Stimulated activated CD4-positive, alpha-beta T cell treated with anti-CD3 and anti-CD28 coated beads, Interleukin-12 subunit alpha, Interleukin-12 subunit beta, amount 100 ng/mL, for 24 hours (primary cell): ENCODE results near the gene TRAPPC14.

Experiments used
- DNase-seq, 2 experiments: peaks; one replicate each; pipeline ENCODE4 v3.0.0-alpha.2; 2020; ENCODE audit warnings: low read depth in 2 of 2

TRAPPC14 gene

DNA sequence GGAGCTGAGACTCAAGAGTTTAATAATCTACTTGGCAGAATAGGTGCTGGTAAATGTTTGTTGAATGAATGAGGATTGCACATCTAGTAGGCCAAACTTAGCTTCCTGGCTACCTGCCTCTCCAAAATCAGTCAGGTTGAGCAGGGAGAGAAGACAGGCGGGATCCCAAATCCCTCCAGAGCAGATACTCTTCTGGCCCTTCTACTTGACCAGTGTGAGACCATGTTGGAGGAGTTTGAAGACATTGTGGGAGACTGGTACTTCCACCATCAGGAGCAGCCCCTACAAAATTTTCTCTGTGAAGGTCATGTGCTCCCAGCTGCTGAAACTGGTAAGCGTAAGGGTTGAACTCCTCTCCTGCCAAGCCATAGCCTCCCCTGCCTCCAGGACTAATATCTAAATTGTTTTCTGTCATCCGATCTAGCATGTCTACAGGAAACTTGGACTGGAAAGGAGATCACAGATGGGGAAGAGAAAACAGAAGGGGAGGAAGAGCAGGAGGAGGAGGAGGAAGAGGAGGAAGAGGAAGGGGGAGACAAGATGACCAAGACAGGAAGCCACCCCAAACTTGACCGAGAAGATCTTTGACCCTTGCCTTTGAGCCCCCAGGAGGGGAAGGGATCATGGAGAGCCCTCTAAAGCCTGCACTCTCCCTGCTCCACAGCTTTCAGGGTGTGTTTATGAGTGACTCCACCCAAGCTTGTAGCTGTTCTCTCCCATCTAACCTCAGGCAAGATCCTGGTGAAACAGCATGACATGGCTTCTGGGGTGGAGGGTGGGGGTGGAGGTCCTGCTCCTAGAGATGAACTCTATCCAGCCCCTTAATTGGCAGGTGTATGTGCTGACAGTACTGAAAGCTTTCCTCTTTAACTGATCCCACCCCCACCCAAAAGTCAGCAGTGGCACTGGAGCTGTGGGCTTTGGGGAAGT is 34.0 kb downstream of the TRAPPC14 start:
- DNase-seq: no peak

DNA sequence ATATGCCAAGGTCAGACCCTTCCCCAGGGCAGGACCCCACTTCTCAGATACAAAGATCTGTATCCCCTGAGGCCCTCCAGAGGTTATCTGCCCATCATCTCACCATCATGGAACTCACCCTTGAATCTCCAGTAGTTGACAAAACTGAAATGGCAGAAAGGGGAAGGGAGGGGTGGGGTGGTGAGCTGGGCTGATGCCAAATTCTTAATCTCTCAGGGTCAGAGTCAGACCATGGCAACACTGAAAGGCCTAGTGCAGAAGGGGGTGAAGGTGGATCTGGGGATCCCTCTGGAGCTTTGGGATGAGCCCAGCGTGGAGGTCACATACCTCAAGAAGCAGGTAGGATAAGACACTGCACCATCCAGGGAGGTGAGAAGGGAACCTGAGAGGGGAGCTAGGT is 36.0 kb downstream of the TRAPPC14 start:
- DNase-seq: no peak

DNA sequence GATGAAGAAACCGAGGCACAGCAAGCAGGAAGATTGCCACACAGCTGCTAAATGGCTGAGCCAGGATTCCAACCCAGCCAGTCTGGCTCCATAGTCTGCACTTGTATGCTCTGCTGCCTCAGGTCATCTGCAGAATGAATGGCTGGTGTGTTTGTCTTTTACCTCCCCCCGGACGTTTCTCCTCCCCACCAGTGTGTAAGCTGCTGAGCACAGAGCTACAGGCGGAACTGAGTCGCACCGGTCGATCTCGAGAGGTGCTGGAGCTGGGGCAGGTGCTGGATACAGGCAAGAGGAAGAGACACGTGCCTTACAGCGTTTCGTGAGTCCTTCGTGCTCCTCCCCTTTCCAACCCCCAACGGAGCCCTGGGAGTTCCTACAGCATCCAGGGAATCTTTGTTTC is 36.5 kb downstream of the TRAPPC14 start:
- DNase-seq: no peak

DNA sequence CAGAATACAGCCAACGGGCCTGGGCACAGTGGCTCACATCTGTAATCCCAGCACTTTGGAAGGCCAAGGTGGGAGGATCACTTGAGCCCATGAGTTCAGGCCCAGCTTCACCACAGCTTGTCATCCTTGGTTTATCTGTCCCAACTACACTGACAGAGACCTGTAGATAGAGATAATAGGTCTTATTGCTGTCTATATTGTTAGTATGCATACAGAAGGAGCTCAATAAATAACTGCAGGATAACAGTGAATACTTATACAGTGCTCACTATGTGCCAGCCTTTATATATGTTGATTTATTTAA is 37.8 kb downstream of the TRAPPC14 start:
- DNase-seq: no peak

DNA sequence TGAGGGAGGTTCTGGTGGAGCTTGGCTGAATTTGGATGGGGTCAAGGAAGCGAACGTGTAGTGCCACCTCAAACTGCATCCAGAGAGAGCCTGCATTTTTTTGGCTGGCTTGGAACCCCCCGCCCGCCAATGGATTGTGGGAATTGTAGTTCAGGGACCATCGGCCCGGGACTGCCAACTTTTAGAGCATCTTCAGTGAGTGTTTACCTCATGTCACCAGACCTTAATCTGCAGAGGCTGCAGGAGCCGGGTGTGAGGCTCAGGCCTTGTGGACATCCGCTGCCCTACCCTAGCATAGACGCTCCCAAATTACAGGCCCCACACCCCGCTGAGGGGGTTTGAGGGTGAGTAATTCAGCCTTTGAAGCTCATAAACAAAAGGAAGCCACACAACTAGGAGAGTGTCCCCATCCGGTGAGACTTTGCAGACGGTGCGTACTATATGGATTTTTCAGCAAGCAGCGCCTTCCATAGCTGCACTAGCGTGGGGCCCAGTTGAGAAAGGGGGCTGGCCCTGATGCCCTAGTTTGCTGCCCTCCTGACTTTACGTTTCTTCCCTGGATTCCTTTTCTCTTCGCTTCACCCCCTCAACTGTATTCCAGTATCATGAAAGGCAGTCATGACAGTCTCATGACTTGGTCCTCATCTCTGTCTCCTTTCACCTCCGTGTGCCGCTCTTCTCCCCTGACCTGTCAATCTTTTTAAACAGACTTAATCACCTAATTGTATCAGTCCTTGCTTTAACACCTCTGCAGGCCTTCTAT is 38.4 kb downstream of the TRAPPC14 start:
- peak; percentile 54 to 59 for DNase-seq

DNA sequence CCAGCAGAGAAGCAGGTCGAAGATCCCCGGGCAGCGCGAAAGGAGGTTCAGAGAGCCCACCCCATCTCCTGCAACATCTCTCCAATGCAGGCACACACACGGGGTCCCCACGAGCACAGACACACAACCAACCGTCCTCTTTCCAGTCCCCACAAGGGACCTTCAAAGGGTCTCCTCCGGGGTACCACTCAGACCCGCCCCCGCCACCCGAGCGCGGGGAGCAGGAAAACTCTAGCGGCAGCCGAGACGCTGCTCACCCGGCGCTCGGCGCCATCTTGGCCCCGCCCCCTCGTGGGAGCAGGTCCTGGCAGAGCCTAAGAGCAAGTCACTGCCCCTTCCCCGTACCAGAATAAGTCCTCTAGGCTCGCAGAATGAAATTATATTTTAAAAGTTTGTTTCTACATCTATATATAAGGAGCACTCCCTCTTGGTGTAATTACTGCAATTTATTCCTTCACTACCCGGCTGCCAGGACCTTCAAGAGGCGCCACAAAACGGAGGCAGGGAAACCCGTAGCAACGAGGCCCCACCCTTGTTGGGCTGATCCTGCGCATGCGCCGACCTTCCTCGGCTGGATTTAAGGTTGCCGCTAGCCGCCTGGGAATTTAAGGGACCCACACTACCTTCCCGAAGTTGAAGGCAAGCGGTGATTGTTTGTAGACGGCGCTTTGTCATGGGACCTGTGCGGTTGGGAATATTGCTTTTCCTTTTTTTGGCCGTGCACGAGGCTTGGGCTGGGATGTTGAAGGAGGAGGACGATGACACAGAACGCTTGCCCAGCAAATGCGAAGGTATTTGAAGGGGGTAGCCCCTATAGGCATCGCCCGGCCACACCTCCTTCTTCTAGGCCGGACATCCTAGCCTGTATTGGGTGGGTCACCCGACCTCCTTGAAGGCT is 39.2 kb downstream of the TRAPPC14 start, which contains the start of the genes CNPY4 and TAF6:
TSS of gene CNPY4 (plus strand) at position 563 of the 898 bp plus-strand sequence. CDS start at position 674, 111 bp downstream.
TSS of gene TAF6 (minus strand) at position 287 of the 898 bp plus-strand sequence. CDS start 5,149 bp downstream, outside the sequence.
- peak; percentile 91 to 95 for DNase-seq

DNA sequence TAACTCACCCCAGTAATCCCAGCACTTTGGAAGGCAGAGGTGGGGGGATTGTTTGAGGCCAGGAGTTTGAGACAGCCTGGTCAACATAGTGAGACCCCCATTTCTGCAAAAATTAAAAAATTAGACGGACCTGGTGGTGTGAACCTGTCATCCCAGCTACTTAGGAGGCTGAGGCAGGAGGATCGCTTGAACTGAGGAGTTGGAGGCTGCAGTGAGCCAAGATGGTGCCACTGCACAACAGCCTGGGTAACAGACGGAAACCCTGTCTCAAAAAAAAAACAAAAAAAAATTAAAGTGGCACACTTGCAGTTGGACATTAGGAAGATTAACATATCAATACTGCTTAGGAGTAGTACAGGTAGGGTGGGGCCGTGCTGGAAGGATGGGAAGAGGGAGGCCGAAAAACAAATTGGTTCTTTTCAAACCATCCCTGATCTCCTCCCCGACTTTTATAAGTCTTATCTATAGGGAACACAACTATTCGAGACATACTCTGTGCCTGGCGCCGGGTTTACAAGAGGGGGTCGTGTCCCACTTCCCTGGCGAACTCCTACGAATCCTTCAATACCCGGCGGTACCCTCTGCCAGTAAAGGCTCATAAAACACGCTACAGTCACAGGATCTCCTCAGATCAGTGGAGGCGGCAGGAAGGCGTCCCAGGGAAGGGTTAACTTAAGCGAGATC is 40.0 kb downstream of the TRAPPC14 start:
- DNase-seq: no peak

DNA sequence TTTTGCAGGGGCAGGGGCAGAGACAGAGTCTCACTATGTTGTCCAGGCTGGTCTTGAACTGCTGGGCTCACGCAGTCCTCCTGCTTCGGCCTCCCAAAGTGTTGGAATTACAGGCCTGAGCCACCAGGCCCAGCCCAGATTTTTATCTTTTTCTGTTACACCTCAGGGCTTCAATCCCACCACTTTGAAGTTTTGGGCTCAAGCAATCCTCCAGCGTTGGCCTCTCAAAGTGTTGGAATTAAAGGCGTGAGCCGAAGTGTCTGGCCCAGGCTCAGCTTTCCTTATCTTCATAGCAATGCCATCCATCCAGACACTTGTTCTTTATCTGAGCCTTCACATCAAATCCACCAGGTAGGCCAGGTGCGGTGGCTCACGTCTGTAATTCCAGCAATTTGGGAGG is 43.5 kb downstream of the TRAPPC14 start:
- no peak for DNase-seq

DNA sequence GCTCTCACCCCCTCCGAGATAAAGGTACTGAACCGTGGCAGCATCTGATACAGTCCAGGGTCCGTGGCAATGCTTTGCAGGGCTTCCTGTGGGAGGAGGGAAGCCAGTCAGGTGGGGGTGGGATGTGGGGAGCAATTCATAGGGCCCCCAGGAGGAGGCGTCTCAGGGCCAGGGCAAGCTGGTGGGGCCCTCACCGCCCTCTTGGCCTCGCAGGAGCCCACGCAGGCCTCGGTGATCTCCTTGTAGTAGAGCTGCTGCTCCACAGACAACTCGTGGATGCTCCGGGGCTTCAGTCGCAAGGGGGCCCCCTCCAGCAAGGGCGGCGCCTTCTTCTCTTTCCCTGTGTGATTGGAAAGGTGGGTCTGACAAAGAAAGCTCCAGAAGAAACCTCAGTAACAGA is 46.6 kb downstream of the TRAPPC14 start:
- DNase-seq: no peak

DNA sequence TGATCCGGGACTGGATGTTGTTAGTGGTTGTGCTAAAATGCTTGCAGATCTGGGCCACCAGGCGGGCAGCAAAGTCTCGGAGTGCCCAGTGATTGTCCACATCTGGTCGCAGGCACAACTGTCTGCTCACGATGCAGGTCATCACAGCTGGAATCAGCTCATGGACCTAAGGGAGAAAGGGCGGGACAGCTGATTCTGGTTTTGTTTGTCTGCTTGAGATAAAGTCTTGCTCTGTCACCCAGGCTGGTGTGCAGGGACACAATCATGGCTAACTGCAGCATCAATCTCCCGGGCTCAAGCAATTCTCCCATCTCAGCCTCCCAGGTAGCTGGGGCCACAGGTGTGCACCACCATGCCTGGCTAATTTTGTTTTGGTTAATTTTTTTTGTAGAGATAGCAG is 47.4 kb downstream of the TRAPPC14 start:
- DNase-seq: no peak

DNA sequence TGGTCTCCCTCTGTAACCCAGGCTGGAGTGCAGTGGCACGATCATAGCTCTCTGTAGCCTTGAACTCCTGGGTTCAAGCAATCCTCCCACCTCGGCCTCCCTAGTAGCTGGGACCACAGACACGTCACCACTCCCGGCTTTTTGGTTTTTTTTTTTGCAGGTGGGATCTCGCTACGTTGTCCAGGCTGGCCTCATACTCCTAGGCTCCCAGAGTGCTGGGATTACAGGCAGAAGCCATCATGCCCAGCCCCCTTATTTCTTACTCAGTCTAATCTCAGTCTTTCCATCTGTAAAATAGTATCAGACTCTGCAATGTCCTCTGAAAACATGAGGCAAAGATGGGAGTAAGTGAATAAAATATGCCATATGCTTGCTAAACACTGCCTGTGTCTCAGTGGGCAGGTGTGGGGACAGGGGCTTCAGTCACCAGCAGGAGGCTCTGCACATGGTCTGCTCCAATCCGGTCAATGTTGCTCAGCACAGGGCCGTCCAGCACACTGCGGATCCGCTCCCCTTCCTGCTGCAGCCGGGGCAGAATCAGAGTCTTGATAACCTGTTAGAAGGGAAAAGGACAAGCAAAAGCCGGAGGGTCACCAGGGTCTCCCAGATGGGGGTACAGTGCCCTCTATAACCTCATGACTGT is 48.9 kb downstream of the TRAPPC14 start:
- no peak for DNase-seq

DNA sequence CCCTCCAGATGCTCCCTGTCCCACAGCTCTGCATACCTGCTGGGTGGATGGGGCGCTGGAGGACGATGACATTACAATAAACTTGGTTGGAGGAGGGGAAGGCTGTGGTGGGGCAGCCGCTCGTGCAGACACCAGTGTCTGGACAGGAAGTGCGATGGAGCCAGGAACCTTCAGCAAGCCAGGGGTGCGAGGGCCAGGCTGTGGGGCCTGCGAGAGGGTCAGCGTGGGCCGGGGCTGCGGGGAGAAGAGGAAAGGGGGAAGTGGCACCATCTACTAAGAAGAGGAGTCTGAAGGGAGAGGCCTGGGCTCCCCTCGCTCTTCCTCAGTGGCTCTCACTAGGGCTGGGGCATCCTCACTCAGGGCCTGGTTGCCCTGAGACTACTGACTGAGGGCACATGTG is 50.6 kb downstream of the TRAPPC14 start:
- DNase-seq: no peak

DNA sequence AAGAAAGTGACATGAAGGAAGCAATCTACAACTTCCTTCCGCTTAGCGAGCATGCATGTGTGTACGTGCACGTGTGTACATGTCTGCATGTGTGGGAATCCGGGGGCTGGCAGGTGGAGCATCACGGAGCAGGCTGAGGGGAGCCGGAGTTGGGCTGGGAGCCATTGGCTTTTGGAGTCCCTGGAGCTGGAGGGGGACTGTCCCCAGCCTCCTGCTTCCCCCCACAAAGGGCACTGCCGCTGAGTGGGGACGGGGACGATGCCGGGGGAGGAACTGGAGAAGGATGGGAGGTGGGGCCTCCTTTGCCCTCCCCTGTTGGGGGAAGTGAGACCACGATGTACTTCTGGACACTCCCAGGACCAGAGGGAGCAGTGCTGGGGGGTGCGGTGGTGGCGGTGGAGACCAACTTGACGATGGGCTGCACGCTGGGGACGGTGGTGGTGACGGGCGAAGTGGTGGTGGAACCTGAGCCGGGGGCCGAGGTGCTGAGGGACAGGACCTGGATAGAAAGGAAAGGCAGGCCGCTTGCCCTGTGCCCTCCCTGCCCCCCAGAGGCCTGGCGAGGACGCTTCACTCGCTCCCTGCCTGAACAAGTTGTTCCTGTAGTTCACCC is 51.3 kb downstream of the TRAPPC14 start:
- DNase-seq: no peak

DNA sequence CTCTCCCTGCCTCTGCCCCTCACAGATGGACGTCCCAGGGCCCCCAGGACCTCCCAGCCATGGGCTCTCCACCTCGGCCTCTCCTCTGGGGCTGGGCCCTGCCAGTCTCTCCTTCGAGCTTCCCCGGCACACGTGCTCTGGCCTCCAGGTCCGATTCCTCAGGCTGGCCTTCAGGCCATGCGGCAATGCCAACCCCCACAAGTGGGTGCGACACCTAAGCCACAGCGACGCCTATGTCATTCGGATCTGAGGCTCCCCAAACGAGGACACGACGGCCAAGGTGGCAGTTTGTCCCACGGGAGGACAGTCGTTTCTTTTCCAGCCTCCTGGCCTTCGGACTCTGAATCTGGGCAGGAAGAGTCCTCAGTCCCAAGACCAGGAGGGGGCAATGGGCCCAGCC is 51.9 kb downstream of the TRAPPC14 start:
- no peak for DNase-seq

DNA sequence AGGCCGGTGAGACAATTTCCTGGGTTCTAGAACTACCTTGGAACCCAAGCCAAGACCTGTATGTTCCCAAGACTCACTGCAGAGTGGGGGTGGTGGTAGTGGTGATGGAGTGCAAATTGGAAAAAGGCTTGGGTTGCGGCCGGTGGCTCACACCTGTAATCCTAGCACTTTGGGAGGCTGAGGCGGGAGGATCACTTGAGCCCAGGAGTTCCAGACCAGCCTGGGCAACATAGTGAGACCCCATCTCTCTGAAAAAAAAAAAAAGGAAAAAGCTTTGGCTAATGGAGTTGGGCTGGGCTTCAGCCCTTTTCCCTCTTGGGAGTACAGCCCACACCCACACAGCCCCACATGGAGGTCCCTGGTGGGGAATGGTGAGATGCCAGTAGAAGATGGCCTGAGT is 53.0 kb downstream of the TRAPPC14 start:
- no peak for DNase-seq
